Trophoblast cell (in vitro differentiated cells and primary cell): ENCODE data around the gene LY6G5C.

Experiments
- DNase-seq, 2 donors: peaks; one replicate each; pipeline ENCODE4 v3.0.0-alpha.2; 2016
- H2AFZ ChIP-seq: 2 replicates; pipeline ENCODE4 v1.6.1; 2013; ENCODE audit warnings: low read length, moderate library complexity, mild to moderate bottlenecking; ENCODE audit not compliant: insufficient read depth, poor library complexity
- H2AK5ac ChIP-seq: 2 replicates; pipeline ENCODE4 v1.6.1; 2013; ENCODE audit warnings: mild to moderate bottlenecking, low read length
- H2BK120ac ChIP-seq: 2 replicates; pipeline ENCODE4 v1.6.1; 2013; ENCODE audit warnings: low read length, mild to moderate bottlenecking, moderate library complexity; ENCODE audit not compliant: insufficient read depth, poor library complexity
- H2BK12ac ChIP-seq: 2 replicates; pipeline ENCODE4 v1.6.1; 2013; ENCODE audit warnings: mild to moderate bottlenecking, low read length, moderate library complexity
- H2BK5ac ChIP-seq: 2 replicates; pipeline ENCODE4 v1.6.1; 2013; ENCODE audit warnings: low read length, low read depth, moderate library complexity, mild to moderate bottlenecking; ENCODE audit not compliant: poor library complexity
- H3K14ac ChIP-seq: 2 replicates; pipeline ENCODE4 v1.6.1; 2013; ENCODE audit warnings: mild to moderate bottlenecking, low read length
- H3K18ac ChIP-seq: 2 replicates; pipeline ENCODE4 v1.6.1; 2013; ENCODE audit warnings: mild to moderate bottlenecking, low read length
- H3K23ac ChIP-seq: 2 replicates; pipeline ENCODE4 v1.6.1; 2013; ENCODE audit warnings: low read length
- H3K27ac ChIP-seq: 2 replicates; pipeline ENCODE4 v1.5.1; 2013; ENCODE audit warnings: low read depth, mild to moderate bottlenecking, inconsistent platforms, low read length, moderate library complexity
- H3K27me3 ChIP-seq: 2 replicates; pipeline ENCODE4 v1.6.1; 2013; ENCODE audit warnings: inconsistent platforms, mild to moderate bottlenecking, low read length, moderate library complexity; ENCODE audit not compliant: insufficient read depth
- H3K36me3 ChIP-seq, 2 experiments: 1 replicate in 1 of 2; 2 replicates in 1 of 2; pipeline ENCODE4 v1.6.1; 2013; ENCODE audit warnings: low read length in 2 of 2, mild to moderate bottlenecking in 2 of 2, moderate library complexity in 1 of 2; ENCODE audit not compliant: insufficient read depth in 2 of 2, control insufficient read depth in 1 of 2
- H3K4ac ChIP-seq: 2 replicates; pipeline ENCODE4 v1.6.1; 2013; ENCODE audit warnings: low read depth, mild to moderate bottlenecking, low read length, moderate library complexity
- H3K4me1 ChIP-seq, 2 experiments: 1 replicate in 1 of 2; 2 replicates in 1 of 2; pipeline ENCODE4 v1.6.1; 2013; ENCODE audit warnings: low read length in 2 of 2, mild to moderate bottlenecking in 2 of 2, moderate library complexity in 1 of 2; ENCODE audit not compliant: insufficient read depth in 2 of 2, control insufficient read depth in 1 of 2
- H3K4me2 ChIP-seq: 2 replicates; pipeline ENCODE4 v1.6.1; 2013; ENCODE audit warnings: inconsistent platforms, mild to moderate bottlenecking, low read length, moderate library complexity
- H3K4me3 ChIP-seq: 2 replicates; pipeline ENCODE4 v1.5.1; 2013; ENCODE audit warnings: mild to moderate bottlenecking, low read depth, low read length, inconsistent platforms
- H3K79me1 ChIP-seq: one replicate; pipeline ENCODE4 v1.6.1; 2013; ENCODE audit warnings: low read length
- H3K79me2 ChIP-seq: 2 replicates; pipeline ENCODE4 v1.6.1; 2013; ENCODE audit warnings: low read length, mild to moderate bottlenecking; ENCODE audit not compliant: control insufficient read depth, insufficient read depth, poor library complexity
- H3K9ac ChIP-seq: 2 replicates; pipeline ENCODE4 v1.6.1; 2013; ENCODE audit warnings: mild to moderate bottlenecking, low read length
- H3K9me3 ChIP-seq: 2 replicates; pipeline ENCODE4 v1.6.1; 2013; ENCODE audit warnings: low read depth, mild to moderate bottlenecking, control low read depth, inconsistent platforms, low read length; ENCODE audit not compliant: insufficient read depth
- H4K12ac ChIP-seq: 2 replicates; pipeline ENCODE4 v1.6.1; 2013; ENCODE audit warnings: low read depth, mild to moderate bottlenecking, low read length, moderate library complexity
- H4K8ac ChIP-seq: 2 replicates; pipeline ENCODE4 v1.6.1; 2013; ENCODE audit warnings: low read depth, mild to moderate bottlenecking, low read length, moderate library complexity
- H4K91ac ChIP-seq: one replicate; pipeline ENCODE4 v1.6.1; 2013; ENCODE audit warnings: low read depth, mild to moderate bottlenecking, low read length, moderate library complexity
- WGBS: extraction: QIAGEN DNeasy Blood & Tissue Kit; methylation state at CpG from one replicate; pipeline ENCODE4 v1.1.7; 2013; ENCODE audit warnings: missing lambda C conversion rate; ENCODE audit not compliant: insufficient read length, insufficient coverage; ENCODE audit errors: extremely low coverage; 5-methylcytosine and 5-hydroxymethylcytosine counted together

LY6G5C gene

DNA sequence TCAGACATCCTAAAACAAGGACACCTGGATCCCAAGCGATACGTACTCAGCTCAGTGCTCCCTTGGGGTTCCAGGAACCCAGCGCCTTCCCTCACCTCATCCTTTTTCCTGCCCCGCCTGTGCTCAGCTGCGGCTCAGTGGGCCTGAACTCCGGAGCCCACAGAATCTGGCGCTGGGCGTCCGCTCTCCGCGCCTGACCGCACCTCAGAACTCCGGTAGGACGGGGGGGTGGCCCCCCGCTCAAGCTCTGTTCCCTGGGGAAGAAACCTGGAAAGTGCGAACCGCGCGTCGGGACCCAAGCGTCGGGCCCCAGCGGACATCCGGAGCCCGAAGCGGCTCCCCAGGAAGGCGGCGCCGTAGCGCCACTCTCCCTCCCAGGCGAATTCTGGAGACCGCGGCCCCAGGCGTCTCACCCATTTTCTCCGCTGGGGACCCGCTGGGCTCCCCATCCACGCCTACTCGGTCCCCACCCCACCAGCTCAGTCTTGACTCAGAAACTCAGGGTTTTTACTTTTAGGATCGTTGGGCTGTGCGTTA is 336 bp upstream of the LY6G5C start:
- Histone ChIP-seq H3K4ac (peak overlapping the region; percentile 9), H3K27ac (no peak overlapping the region), H4K12ac (peak overlapping the region; percentile 76), H2BK5ac (peak overlapping the region; percentile 11), H3K14ac (peak overlapping the region; percentile 81), H3K4me2 (peak overlapping the region; percentile 92), H3K9me3 (no peaks in the 10 kb centered on the region), H3K27me3 (no peaks in the 10 kb centered on the region), H2BK120ac (peak overlapping the region; percentile 77), H4K91ac (peak overlapping the region; percentile 70), H4K8ac (peak overlapping the region; percentile 90), H3K23ac (no peak overlapping the region), H3K79me2 (peaks cover 2% of the 10 kb centered on the region), H3K9ac (no peak overlapping the region), H3K4me3 (peak overlapping the region; percentile 45), H2AK5ac (no peak overlapping the region), H3K18ac (peak overlapping the region; percentile 8), H3K79me1 (peaks cover 3% of the 10 kb centered on the region), H2AFZ (peak overlapping the region; percentile 86), H3K4me1 (peaks cover 3 to 10% of the 10 kb centered on the region in 2 experiments), H3K36me3 (peaks cover 5 to 7% of the 10 kb centered on the region in 2 experiments), H2BK12ac (peak overlapping the region; percentile 3)
- DNase-seq, result peak in 1 of 2 donors; percentile 30
- no CpG with 5 or more reads among the region's 40 CpGs for WGBS

DNA sequence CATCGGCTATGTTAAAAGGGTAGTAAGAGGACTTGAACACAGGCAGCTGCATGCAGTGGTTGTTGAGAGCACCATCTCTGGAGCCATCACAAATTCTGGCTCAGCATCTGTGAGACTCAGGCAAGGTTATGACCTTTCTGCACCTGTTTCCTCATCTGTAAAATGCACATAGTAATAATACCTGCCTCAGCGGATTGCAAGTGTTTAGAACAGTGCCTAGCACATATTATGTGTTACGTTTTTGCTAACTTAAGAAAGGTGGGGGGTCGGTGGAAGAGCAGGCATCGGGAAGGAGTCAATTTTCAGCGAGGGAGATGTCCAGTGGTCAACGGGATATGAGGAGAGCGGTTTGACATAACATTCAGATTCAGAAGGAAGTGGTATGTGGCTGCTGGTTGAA is 2.9 kb downstream of the LY6G5C start:
- DNase-seq, result no peak
- Histone ChIP-seq H3K4ac (no peak overlapping the region), H4K8ac (no peak overlapping the region), H3K9ac (no peak overlapping the region), H3K9me3 (no peaks in the 10 kb centered on the region), H3K27ac (no peak overlapping the region), H3K4me1 (peaks cover 3 to 6% of the 10 kb centered on the region in 2 experiments), H3K23ac (no peak overlapping the region), H3K27me3 (no peaks in the 10 kb centered on the region), H3K14ac (no peak overlapping the region), H3K18ac (no peak overlapping the region), H2AK5ac (no peak overlapping the region), H3K4me2 (no peak overlapping the region), H2AFZ (no peak overlapping the region), H3K36me3 (peaks cover 5 to 8% of the 10 kb centered on the region in 2 experiments), H3K4me3 (no peak overlapping the region), H3K79me1 (peaks cover 3% of the 10 kb centered on the region), H2BK5ac (no peak overlapping the region), H2BK12ac (no peak overlapping the region), H4K91ac (no peak overlapping the region), H4K12ac (no peak overlapping the region), H3K79me2 (peaks cover 2% of the 10 kb centered on the region), H2BK120ac (no peak overlapping the region)
- no CpG with 5 or more reads among the region's 8 CpGs for WGBS

DNA sequence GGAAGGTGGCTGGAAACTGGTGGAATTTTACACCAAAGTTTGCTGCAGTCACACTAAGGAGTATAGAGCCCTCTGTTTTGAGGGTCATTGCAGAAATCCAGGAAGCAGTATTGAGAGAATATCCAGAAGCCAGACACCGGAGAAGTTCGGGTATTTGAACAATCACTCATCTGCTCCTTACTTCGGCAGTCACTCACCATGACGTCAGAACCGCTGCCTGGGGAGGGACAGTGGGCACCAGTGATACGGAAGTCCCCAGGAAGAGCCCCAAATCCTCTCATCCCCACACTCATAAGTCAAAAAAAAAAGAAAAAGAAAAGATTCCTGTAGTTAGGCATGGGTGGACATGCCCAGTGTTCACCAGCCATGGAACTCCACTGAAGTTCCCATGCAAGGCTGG is 4.0 kb downstream of the LY6G5C start:
- no peak overlapping the region for H4K12ac ChIP-seq
- no peaks in the 10 kb centered on the region for H3K9me3 ChIP-seq
- H3K27me3 ChIP-seq, result no peaks in the 10 kb centered on the region
- no peak overlapping the region for H3K4me3 ChIP-seq
- H2AK5ac ChIP-seq, result no peak overlapping the region
- no peak overlapping the region for H4K8ac ChIP-seq
- no peak overlapping the region for H2AFZ ChIP-seq
- no peak overlapping the region for H3K9ac ChIP-seq
- no peak overlapping the region for H3K4ac ChIP-seq
- no peak overlapping the region for H2BK12ac ChIP-seq
- H2BK120ac ChIP-seq, result no peak overlapping the region
- H2BK5ac ChIP-seq, result no peak overlapping the region
- no peak overlapping the region for H3K23ac ChIP-seq
- no peak overlapping the region for H4K91ac ChIP-seq
- peaks cover 3 to 6% of the 10 kb centered on the region in 2 experiments for H3K4me1 ChIP-seq
- peaks cover 13 to 15% of the 10 kb centered on the region in 2 experiments for H3K36me3 ChIP-seq
- H3K79me1 ChIP-seq, result peaks cover 3% of the 10 kb centered on the region
- no peak overlapping the region for H3K14ac ChIP-seq
- H3K4me2 ChIP-seq, result no peak overlapping the region
- H3K79me2 ChIP-seq, result peaks cover 2% of the 10 kb centered on the region
- DNase-seq, result no peak
- no CpG with 5 or more reads among the region's 6 CpGs for WGBS
- H3K18ac ChIP-seq, result no peak overlapping the region
- H3K27ac ChIP-seq, result no peak overlapping the region

DNA sequence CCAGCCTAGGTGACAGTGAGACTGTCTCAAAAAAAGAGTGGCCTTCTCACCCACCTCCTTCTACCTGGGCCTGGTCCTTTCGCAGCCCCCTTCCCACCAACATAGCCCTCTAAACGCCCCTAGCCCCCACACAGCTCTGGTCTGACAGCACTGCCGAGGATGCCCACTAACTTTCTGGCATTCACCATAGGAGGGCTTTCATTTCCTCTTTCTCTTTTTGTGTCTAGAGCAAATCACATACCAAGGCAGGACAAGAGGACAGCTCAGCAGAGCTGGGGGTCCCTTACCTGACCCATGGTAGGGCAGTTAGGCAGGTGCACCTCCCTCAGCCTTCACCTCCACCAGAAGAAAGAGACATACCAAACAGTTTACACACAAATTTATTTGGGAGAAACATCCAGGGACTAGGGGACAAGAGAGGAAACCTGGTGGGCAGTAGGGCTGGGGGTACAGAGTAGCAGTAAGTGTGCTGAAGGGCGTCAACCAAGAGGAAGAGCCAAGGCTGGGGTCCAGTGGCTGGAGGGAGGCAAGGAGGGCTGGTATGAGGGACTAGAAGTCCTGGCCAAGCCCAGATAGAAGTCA is 4.5 kb downstream of the LY6G5C start:
- peaks cover 18 to 20% of the 10 kb centered on the region in 2 experiments for H3K36me3 ChIP-seq
- no CpG with 5 or more reads among the region's 4 CpGs for WGBS
- no peak overlapping the region for H2BK120ac ChIP-seq
- no peaks in the 10 kb centered on the region for H3K9me3 ChIP-seq
- no peak overlapping the region for H3K14ac ChIP-seq
- peaks cover 2% of the 10 kb centered on the region for H3K79me2 ChIP-seq
- H2BK5ac ChIP-seq, result no peak overlapping the region
- H3K4ac ChIP-seq, result no peak overlapping the region
- no peak overlapping the region for H3K18ac ChIP-seq
- no peak overlapping the region for H3K9ac ChIP-seq
- H3K27ac ChIP-seq, result no peak overlapping the region
- DNase-seq, result no peak
- H3K27me3 ChIP-seq, result no peaks in the 10 kb centered on the region
- H3K4me3 ChIP-seq, result no peak overlapping the region
- no peak overlapping the region for H2AK5ac ChIP-seq
- H4K91ac ChIP-seq, result no peak overlapping the region
- peaks cover 3% of the 10 kb centered on the region in 2 experiments for H3K4me1 ChIP-seq
- no peak overlapping the region for H3K23ac ChIP-seq
- no peak overlapping the region for H3K4me2 ChIP-seq
- no peak overlapping the region for H2BK12ac ChIP-seq
- peaks cover 3% of the 10 kb centered on the region for H3K79me1 ChIP-seq
- H2AFZ ChIP-seq, result no peak overlapping the region
- H4K8ac ChIP-seq, result no peak overlapping the region
- H4K12ac ChIP-seq, result no peak overlapping the region
